GM18861 (cell line): Measurements from ENCODE around the gene CORO7.

Experiments used
- ATAC-seq: cut with Tn5 transposase; IDR thresholded peaks from one replicate; pipeline ENCODE4 v1.9.1; 2021; ENCODE audit not compliant: unreplicated experiment

Gene CORO7

GRCh38 chr16:4385789-4386450 lies 30.5 kb downstream of the CORO7 start:
- no peak for ATAC-seq

- no peak for ATAC-seq
Observed at GRCh38 chr16:4385066-4385788, 31.2 kb downstream of the CORO7 start.

- ATAC-seq: no peak
Observed at GRCh38 chr16:4384509-4384942, 31.9 kb downstream of the CORO7 start.

GRCh38 chr16:4383591-4384444 lies 32.6 kb downstream of the CORO7 start:
- no peak for ATAC-seq

GRCh38 chr16:4382795-4383357 lies 33.5 kb downstream of the CORO7 start:
- ATAC-seq: no peak

- ATAC-seq: no peak
Observed at GRCh38 chr16:4381935-4382794, 34.2 kb downstream of the CORO7 start.

GRCh38 chr16:4381072-4381934 lies 35.1 kb downstream of the CORO7 start:
- no peak for ATAC-seq

GRCh38 chr16:4380119-4381063 lies 36.0 kb downstream of the CORO7 start:
- no peak for ATAC-seq

GRCh38 chr16:4378999-4379690 lies 37.3 kb downstream of the CORO7 start:
- ATAC-seq: no peak

GRCh38 chr16:4378161-4378666 lies 38.2 kb downstream of the CORO7 start:
- no peak for ATAC-seq

- no peak for ATAC-seq
Observed at GRCh38 chr16:4377573-4378154, 38.7 kb downstream of the CORO7 start.

- no peak for ATAC-seq
Observed at GRCh38 chr16:4376893-4377572, 39.4 kb downstream of the CORO7 start.

GRCh38 chr16:4376126-4376892 lies 40.1 kb downstream of the CORO7 start:
- ATAC-seq: no peak

- ATAC-seq: no peak
Observed at GRCh38 chr16:4375717-4376116, 40.7 kb downstream of the CORO7 start.

- ATAC-seq: no peak
Observed at GRCh38 chr16:4373909-4374742, 42.3 kb downstream of the CORO7 start.
